Caco-2 (cell line): ENCODE measurements around the gene BASP1. TPM values are rescaled to one million over a fixed set of nuclear protein-coding genes. Genes with fewer than 3 reads are reported as not detected.

Experiments used
- BruUV-seq: library from RNA; stranded (reverse); fragments of 400-500 nt; replicated peaks from 2 replicates; lab custom pipeline; 2021; lab: Mats Ljungman, UMichigan
- CTCF ChIA-PET: fragments of 300-600 bp; sonication (Branson Sonifier 250); formaldehyde crosslinking; loops from one replicate; lab custom pipeline; 2022; ENCODE audit warnings: antibody characterized with exemption; lab: Charles Lee
- POLR2A ChIA-PET: fragments of 300-600 bp; sonication (Branson Sonifier 250); formaldehyde crosslinking; loops from one replicate; lab custom pipeline; 2022; ENCODE audit warnings: antibody characterized with exemption; lab: Charles Lee
- DNase-seq, 2 experiments: peaks; one replicate each; pipeline versions ENCODE4 v3.0.0 to v3.0.0-alpha.2; 2020 to 2022
- H3K27me3 ChIP-seq: replicated peaks from 2 replicates; pipeline ENCODE4 v1.6.0; 2011; ENCODE audit warnings: low read length; ENCODE audit not compliant: control insufficient read depth, insufficient read depth
- H3K36me3 ChIP-seq: 2 replicates; pipeline ENCODE4 v1.5.1; 2011; ENCODE audit warnings: low read length; ENCODE audit not compliant: control insufficient read depth, insufficient read depth
- H3K4me1 ChIP-seq: fragments of 250-450 bp; sonication (Bioruptor Pico); 2 replicates; pipeline ENCODE4 v1.5.1; 2020; ENCODE audit warnings: mild to moderate bottlenecking
- H3K4me3 ChIP-seq: 2 replicates; pipeline ENCODE4 v1.5.1; 2011; ENCODE audit warnings: low read depth, mild to moderate bottlenecking, control low read depth, low read length
- H3K9me3 ChIP-seq: fragments of 250-450 bp; sonication (Bioruptor Pico); 2 replicates; pipeline ENCODE4 v1.5.1; 2020; ENCODE audit warnings: mild to moderate bottlenecking, moderate library complexity
- H3K27ac Mint-ChIP-seq: one replicate; pipeline ENCODE4 v1.8.0; 2022; ENCODE audit warnings: mixed read lengths; ENCODE audit not compliant: unreplicated experiment
- H3K27me3 Mint-ChIP-seq: one replicate; pipeline ENCODE4 v1.8.0; 2022; ENCODE audit warnings: mixed read lengths; ENCODE audit not compliant: insufficient read depth, unreplicated experiment
- H3K36me3 Mint-ChIP-seq: one replicate; pipeline ENCODE4 v1.8.0; 2022; ENCODE audit warnings: mild to moderate bottlenecking, mixed read lengths; ENCODE audit not compliant: insufficient read depth, unreplicated experiment
- H3K4me1 Mint-ChIP-seq: one replicate; pipeline ENCODE4 v1.8.0; 2022; ENCODE audit warnings: low read depth, mixed read lengths; ENCODE audit not compliant: unreplicated experiment
- H3K4me3 Mint-ChIP-seq: one replicate; pipeline ENCODE4 v1.8.0; 2022; ENCODE audit warnings: mild to moderate bottlenecking, moderate library complexity, mixed read lengths; ENCODE audit not compliant: unreplicated experiment
- H3K9me3 Mint-ChIP-seq: one replicate; pipeline ENCODE4 v1.8.0; 2022; ENCODE audit warnings: mixed read lengths; ENCODE audit not compliant: unreplicated experiment
- intact Hi-C: fragments of 100-400 bp; cut with micrococcal nuclease; formaldehyde crosslinking; loops from one replicate; pipeline ENCODE4 v1.10.0; 2022; ENCODE audit not compliant: unreplicated experiment
- total RNA-seq: library from RNA; stranded (reverse); gene quantifications from 2 replicates; pipeline ENCODE4 v1.2.3, GENCODE V29; 2022
- TF ChIP-seq, protein P1 (sequence below), 2 experiments: fragments of 200-600 bp in 1 of 2; IDR thresholded peaks; 1 replicate in 1 of 2; 2 replicates in 1 of 2; pipeline versions ENCODE4 v1.5.1 to v1.8.0; 2011 to 2022; ENCODE audit warnings: antibody characterized with exemption in 1 of 2, control low read depth in 1 of 2, inconsistent platforms in 1 of 2, low read depth in 1 of 2, low read length in 1 of 2, mild to moderate bottlenecking in 1 of 2, moderate library complexity in 1 of 2; ENCODE audit not compliant: insufficient read depth in 1 of 2, severe bottlenecking in 1 of 2, unreplicated experiment in 1 of 2

The BASP1 gene
- total RNA-seq, 1 experiment from 2014 or later = 78.1 TPM

DNA sequence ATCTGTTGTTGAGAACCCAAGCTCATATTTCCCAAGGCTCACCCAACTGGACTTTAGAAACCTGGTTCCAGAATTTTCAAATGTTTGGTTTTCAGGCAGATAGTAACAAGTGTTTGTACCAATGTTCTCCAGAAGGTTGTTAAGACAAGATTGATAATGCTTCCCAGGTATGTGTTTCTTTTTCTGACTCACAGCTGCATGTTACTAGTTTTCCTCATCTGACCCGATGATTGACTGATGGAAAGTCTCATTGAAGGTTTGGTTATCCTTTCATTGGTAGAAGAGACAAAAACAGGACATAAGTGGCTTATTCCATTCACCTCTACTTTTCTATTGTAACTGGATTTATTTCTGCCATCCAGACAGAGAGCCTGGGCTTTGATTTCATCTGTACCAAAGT, 10.4 kb downstream of the BASP1 start:
- no peak for DNase-seq
- no peaks in the 10 kb centered on the region for H3K27me3 ChIP-seq
- TF ChIP-seq, protein P1, sequence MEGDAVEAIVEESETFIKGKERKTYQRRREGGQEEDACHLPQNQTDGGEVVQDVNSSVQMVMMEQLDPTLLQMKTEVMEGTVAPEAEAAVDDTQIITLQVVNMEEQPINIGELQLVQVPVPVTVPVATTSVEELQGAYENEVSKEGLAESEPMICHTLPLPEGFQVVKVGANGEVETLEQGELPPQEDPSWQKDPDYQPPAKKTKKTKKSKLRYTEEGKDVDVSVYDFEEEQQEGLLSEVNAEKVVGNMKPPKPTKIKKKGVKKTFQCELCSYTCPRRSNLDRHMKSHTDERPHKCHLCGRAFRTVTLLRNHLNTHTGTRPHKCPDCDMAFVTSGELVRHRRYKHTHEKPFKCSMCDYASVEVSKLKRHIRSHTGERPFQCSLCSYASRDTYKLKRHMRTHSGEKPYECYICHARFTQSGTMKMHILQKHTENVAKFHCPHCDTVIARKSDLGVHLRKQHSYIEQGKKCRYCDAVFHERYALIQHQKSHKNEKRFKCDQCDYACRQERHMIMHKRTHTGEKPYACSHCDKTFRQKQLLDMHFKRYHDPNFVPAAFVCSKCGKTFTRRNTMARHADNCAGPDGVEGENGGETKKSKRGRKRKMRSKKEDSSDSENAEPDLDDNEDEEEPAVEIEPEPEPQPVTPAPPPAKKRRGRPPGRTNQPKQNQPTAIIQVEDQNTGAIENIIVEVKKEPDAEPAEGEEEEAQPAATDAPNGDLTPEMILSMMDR (IDR thresholded peaks at IDR 0.05; ENCODE audit: insufficient read depth in 1 of 2, low read depth in 1 of 2, low read length in 1 of 2, severe bottlenecking in 1 of 2, unreplicated experiment in 1 of 2) = no peak
- BruUV-seq = no TSS peak
- H3K4me1 ChIP-seq = peaks cover 28% of the 10 kb centered on the region
- ChIA-PET POLR2A (no interaction called here), CTCF (no interaction called here)
- intact Hi-C loops = no loop called here
- no peak overlapping the region for H3K4me3 Mint-ChIP-seq
- H3K9me3 ChIP-seq = no peaks in the 10 kb centered on the region
- H3K36me3 Mint-ChIP-seq = peaks cover 71% of the 10 kb centered on the region
- H3K4me3 ChIP-seq = no peak overlapping the region
- H3K27me3 Mint-ChIP-seq = no peaks in the 10 kb centered on the region
- H3K4me1 Mint-ChIP-seq = peaks cover 44% of the 10 kb centered on the region
- no peaks in the 10 kb centered on the region for H3K9me3 Mint-ChIP-seq
- H3K36me3 ChIP-seq = no peaks in the 10 kb centered on the region
- peak overlapping the region; percentile 7 for H3K27ac Mint-ChIP-seq

DNA sequence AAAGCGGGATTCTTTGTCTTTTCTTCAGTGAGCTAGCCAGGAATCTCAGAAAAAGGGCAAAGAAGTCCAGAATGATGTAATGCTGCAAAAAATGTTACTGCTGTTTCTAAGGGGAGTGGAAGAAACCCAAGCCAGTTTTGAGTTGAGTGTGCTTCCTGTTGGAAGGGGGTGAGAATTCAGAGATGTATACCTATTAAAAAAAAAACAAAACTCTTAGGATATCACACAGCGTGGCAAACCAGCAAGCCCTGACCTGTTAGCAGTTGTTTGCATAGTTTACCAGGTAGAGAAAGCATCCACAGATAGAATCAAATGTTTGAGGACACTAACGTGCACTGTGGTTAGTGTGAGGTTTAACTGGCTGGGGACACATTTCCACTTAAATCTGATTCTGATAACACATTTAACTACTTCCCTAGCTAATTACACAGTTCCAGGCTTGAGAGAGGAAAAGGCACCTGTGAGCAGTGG, 11.4 kb downstream of the BASP1 start:
- TF ChIP-seq, protein P1 (IDR thresholded peaks at IDR 0.05; ENCODE audit: insufficient read depth in 1 of 2, low read depth in 1 of 2, low read length in 1 of 2, severe bottlenecking in 1 of 2, unreplicated experiment in 1 of 2) = no peak
- Mint-ChIP-seq H3K27ac (peak overlapping the region; percentile 7), H3K27me3 (no peaks in the 10 kb centered on the region), H3K9me3 (no peaks in the 10 kb centered on the region), H3K4me1 (peaks cover 34% of the 10 kb centered on the region), H3K4me3 (no peak overlapping the region), H3K36me3 (peaks cover 81% of the 10 kb centered on the region)
- ChIA-PET POLR2A (no interaction called here), CTCF (no interaction called here)
- Histone ChIP-seq H3K4me1 (peaks cover 19% of the 10 kb centered on the region), H3K27me3 (no peaks in the 10 kb centered on the region), H3K4me3 (no peak overlapping the region), H3K9me3 (no peaks in the 10 kb centered on the region), H3K36me3 (no peaks in the 10 kb centered on the region)
- BruUV-seq = no TSS peak
- no peak for DNase-seq
- intact Hi-C loops = no loop called here

DNA sequence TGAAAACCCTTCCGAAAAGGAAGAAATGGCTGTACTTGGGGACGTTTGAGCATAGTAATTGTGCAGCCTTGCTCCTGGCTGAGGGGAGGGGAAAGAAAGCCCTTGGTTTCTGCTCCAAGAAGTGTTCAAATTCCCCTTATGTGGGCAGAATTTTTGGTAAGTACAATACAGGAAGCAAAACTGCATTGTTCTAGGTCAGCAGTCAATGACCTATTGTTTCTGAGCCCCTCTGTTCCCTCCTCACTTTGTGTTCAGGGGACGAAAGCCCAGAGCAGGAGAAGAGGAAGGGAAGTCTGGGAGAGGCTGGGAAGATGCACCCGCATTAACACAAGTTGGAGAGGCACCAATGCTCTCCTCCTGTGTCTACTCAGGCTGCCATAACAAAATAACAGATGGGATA, 11.9 kb downstream of the BASP1 start:
- ChIA-PET POLR2A (no interaction called here), CTCF (no interaction called here)
- H3K27me3 Mint-ChIP-seq = no peaks in the 10 kb centered on the region
- Histone ChIP-seq H3K4me3 (no peak overlapping the region), H3K4me1 (peaks cover 15% of the 10 kb centered on the region), H3K36me3 (no peaks in the 10 kb centered on the region), H3K9me3 (no peaks in the 10 kb centered on the region), H3K27me3 (no peaks in the 10 kb centered on the region)
- H3K36me3 Mint-ChIP-seq = peaks cover 84% of the 10 kb centered on the region
- no peak for DNase-seq
- H3K4me1 Mint-ChIP-seq = peaks cover 29% of the 10 kb centered on the region
- no peak overlapping the region for H3K4me3 Mint-ChIP-seq
- no TSS peak for BruUV-seq
- no peaks in the 10 kb centered on the region for H3K9me3 Mint-ChIP-seq
- TF ChIP-seq, protein P1 (IDR thresholded peaks at IDR 0.05; ENCODE audit: insufficient read depth in 1 of 2, low read depth in 1 of 2, low read length in 1 of 2, severe bottlenecking in 1 of 2, unreplicated experiment in 1 of 2) = no peak
- peak overlapping the region; percentile 7 for H3K27ac Mint-ChIP-seq
- intact Hi-C loops = no loop called here
